Panc1 (cell line): Measurements from ENCODE around the gene NAXE. TPM values are rescaled to one million over a fixed set of nuclear protein-coding genes. Genes with fewer than 3 reads are reported as not detected.

ENCODE experiments used
- ATAC-seq: fragments of 200-7000 bp; cut with Tn5 transposase; 2 replicates; pipeline ENCODE4 v1.9.1; 2020; ENCODE audit warnings: mild to moderate bottlenecking, moderate library complexity
- BruUV-seq: library from RNA; stranded (reverse); fragments of 400-500 nt; replicated peaks from 2 replicates; lab custom pipeline; 2021; lab: Mats Ljungman, UMichigan
- CTCF ChIA-PET: fragments of 300-600 bp; sonication (Branson Sonifier 250); formaldehyde crosslinking; loops from one replicate; lab custom pipeline; 2022; ENCODE audit warnings: antibody characterized with exemption; lab: Charles Lee
- POLR2A ChIA-PET: fragments of 300-600 bp; sonication (Branson Sonifier 250); formaldehyde crosslinking; loops from one replicate; lab custom pipeline; 2022; ENCODE audit warnings: antibody characterized with exemption; lab: Charles Lee
- DNase-seq: peaks from one replicate; pipeline ENCODE4 v3.0.0-alpha.2; 2010; ENCODE audit warnings: low read depth, low spot score
- H3K27ac ChIP-seq: 2 replicates; pipeline ENCODE4 v1.5.1; 2011; ENCODE audit warnings: mild to moderate bottlenecking, low read length, inconsistent platforms
- H3K27me3 ChIP-seq: fragments of 200-500 bp; sonication (Bioruptor generic); 2 replicates; pipeline ENCODE4 v1.6.0; 2014; ENCODE audit warnings: low read length, inconsistent platforms; ENCODE audit not compliant: control insufficient read depth, insufficient read depth
- H3K36me3 ChIP-seq: fragments of 200-500 bp; sonication (Bioruptor generic); 2 replicates; pipeline ENCODE4 v1.5.1; 2014; ENCODE audit warnings: inconsistent platforms, mild to moderate bottlenecking, low read length, moderate library complexity; ENCODE audit not compliant: control insufficient read depth, insufficient read depth
- H3K4me1 ChIP-seq: 2 replicates; pipeline ENCODE4 v1.5.1; 2011; ENCODE audit warnings: inconsistent platforms, mild to moderate bottlenecking, low read length, moderate library complexity; ENCODE audit not compliant: control insufficient read depth, insufficient read depth
- H3K4me3 ChIP-seq, 2 experiments: 2 replicates each; pipeline ENCODE4 v1.5.1; 2011 to 2012; ENCODE audit warnings: low read depth in 2 of 2, low read length in 2 of 2, mild to moderate bottlenecking in 2 of 2, inconsistent platforms in 1 of 2, moderate library complexity in 1 of 2
- H3K9me3 ChIP-seq: fragments of 200-500 bp; sonication (Bioruptor generic); 2 replicates; pipeline ENCODE4 v1.5.1; 2014; ENCODE audit warnings: low read depth, mild to moderate bottlenecking, inconsistent platforms, low read length, moderate library complexity; ENCODE audit not compliant: control insufficient read depth, insufficient read depth
- POLR2AphosphoS5 ChIP-seq: IDR thresholded peaks from 2 replicates; pipeline ENCODE4 v1.6.1; 2012; ENCODE audit warnings: mild to moderate bottlenecking, low read depth, low read length, moderate library complexity
- SIN3A ChIP-seq: IDR thresholded peaks from 2 replicates; pipeline ENCODE4 v1.6.1; 2012; ENCODE audit warnings: low read depth, mild to moderate bottlenecking, low read length, moderate library complexity, borderline replicate concordance; ENCODE audit not compliant: insufficient read depth
- TCF7L2 ChIP-seq: IDR thresholded peaks from 2 replicates; pipeline ENCODE4 v1.6.1; 2011; ENCODE audit warnings: mild to moderate bottlenecking, low read depth, low read length, inconsistent platforms
- in situ Hi-C: cut with HindIII; loops from 2 replicates; pipeline ENCODE4 v1.10.0; 2016; ENCODE audit warnings: low sequenced_read_pairs, low pct_unique_long_range_greater_than_20kb
- intact Hi-C: fragments of 100-400 bp; cut with micrococcal nuclease; formaldehyde crosslinking; loops from one replicate; pipeline ENCODE4 v1.10.0; 2022; ENCODE audit not compliant: unreplicated experiment
- total RNA-seq: library from RNA; stranded (reverse); gene quantifications from one replicate; pipeline ENCODE4 v1.2.1, GENCODE V29; 2021; ENCODE audit not compliant: unreplicated experiment
- TF ChIP-seq, protein P1 (sequence below): fragments of 450-650 bp; IDR thresholded peaks from 2 replicates; pipeline ENCODE4 v1.5.1; 2017; ENCODE audit warnings: mild to moderate bottlenecking
- TF ChIP-seq, protein P2 (sequence below), 2 experiments: IDR thresholded peaks; 2 replicates each; pipeline ENCODE4 v1.6.1; 2011 to 2012; ENCODE audit warnings: low read depth in 2 of 2, control low read depth in 1 of 2, low read length in 1 of 2, mild to moderate bottlenecking in 1 of 2, moderate library complexity in 1 of 2; ENCODE audit not compliant: insufficient read depth in 1 of 2

Gene NAXE
- total RNA-seq, 1 experiment from 2014 or later, result 211 TPM

DNA sequence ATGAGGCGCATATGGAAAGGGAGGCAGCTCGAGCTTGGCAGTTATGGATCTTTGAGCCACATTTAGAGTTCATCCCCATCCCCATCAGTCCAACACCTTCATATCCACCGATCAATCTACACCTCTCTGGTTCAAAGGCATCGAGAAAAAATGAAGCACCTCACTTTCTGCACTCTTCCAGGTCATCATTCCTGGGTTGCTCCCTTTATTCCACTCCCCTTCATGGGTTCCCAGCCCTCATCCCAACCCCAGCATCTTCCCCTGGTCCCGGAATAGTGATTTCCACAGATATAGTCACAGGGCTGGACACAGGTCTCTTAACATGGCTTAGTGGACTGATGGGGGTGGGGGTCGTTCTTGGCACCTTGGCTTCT is 28.0 kb downstream of the NAXE start:
- Histone ChIP-seq H3K36me3 (no peaks in the 10 kb centered on the region), H3K27ac (no peak overlapping the region), H3K4me1 (peaks cover 4% of the 10 kb centered on the region), H3K27me3 (no peaks in the 10 kb centered on the region), H3K9me3 (no peaks in the 10 kb centered on the region), H3K4me3 (no peak overlapping the region)
- TF ChIP-seq TCF7L2, result no peak
- TF ChIP-seq, protein P1, sequence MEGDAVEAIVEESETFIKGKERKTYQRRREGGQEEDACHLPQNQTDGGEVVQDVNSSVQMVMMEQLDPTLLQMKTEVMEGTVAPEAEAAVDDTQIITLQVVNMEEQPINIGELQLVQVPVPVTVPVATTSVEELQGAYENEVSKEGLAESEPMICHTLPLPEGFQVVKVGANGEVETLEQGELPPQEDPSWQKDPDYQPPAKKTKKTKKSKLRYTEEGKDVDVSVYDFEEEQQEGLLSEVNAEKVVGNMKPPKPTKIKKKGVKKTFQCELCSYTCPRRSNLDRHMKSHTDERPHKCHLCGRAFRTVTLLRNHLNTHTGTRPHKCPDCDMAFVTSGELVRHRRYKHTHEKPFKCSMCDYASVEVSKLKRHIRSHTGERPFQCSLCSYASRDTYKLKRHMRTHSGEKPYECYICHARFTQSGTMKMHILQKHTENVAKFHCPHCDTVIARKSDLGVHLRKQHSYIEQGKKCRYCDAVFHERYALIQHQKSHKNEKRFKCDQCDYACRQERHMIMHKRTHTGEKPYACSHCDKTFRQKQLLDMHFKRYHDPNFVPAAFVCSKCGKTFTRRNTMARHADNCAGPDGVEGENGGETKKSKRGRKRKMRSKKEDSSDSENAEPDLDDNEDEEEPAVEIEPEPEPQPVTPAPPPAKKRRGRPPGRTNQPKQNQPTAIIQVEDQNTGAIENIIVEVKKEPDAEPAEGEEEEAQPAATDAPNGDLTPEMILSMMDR, result peak; percentile 35
- no peak for TF ChIP-seq SIN3A
- no TSS peak for BruUV-seq
- in situ Hi-C loops, result no loop called here
- intact Hi-C loops, result no loop called here
- ATAC-seq (no peak), DNase-seq (no peak)
- ChIA-PET POLR2A (interaction anchor here (0.6 kb wide), 1 partner anchor 115 kb away, joined by 3 read pairs; no protein-coding TSS in a partner anchor), CTCF (interaction anchor here (1.3 kb wide), 1 partner anchor 38 kb away, joined by 5 read pairs; no protein-coding TSS in a partner anchor)

DNA sequence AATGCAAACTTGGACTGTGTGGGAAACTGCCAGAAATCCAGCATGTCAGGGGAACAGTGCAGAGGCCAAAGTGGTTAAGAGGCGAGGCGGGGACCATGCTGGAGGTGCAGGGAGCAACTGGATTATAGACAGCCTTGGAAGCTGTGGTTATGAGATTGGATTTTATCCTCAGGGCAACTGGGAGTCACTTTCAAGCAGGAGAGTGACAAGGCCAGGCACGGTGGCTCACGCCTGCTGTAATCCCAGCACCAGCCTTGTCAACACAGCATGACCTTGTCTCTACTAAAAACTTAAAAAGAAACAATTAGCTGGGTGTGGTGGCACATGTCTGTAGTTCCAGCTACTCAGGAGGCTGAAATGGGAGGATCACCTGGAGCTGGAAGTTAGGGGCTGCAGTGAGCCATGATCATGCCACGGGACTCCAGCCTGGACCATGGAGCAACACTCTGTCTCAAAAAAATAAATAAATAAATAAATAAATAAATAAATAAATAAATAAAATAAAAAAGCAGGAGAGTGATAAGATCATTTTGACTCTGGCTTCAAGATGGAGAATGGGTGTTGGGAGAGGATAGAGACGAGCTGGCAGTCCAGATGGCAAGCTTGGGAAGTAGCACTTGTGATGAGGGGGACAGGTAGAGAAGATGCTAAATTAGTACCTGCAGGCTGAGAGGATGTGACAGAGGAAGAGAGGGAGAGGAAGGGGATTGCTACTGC is 31.2 kb downstream of the NAXE start:
- BruUV-seq, result no TSS peak
- in situ Hi-C loops, result no loop called here

More for the DNA sequence above, 31.2 kb downstream of the NAXE start:
- TF ChIP-seq, protein P2, sequence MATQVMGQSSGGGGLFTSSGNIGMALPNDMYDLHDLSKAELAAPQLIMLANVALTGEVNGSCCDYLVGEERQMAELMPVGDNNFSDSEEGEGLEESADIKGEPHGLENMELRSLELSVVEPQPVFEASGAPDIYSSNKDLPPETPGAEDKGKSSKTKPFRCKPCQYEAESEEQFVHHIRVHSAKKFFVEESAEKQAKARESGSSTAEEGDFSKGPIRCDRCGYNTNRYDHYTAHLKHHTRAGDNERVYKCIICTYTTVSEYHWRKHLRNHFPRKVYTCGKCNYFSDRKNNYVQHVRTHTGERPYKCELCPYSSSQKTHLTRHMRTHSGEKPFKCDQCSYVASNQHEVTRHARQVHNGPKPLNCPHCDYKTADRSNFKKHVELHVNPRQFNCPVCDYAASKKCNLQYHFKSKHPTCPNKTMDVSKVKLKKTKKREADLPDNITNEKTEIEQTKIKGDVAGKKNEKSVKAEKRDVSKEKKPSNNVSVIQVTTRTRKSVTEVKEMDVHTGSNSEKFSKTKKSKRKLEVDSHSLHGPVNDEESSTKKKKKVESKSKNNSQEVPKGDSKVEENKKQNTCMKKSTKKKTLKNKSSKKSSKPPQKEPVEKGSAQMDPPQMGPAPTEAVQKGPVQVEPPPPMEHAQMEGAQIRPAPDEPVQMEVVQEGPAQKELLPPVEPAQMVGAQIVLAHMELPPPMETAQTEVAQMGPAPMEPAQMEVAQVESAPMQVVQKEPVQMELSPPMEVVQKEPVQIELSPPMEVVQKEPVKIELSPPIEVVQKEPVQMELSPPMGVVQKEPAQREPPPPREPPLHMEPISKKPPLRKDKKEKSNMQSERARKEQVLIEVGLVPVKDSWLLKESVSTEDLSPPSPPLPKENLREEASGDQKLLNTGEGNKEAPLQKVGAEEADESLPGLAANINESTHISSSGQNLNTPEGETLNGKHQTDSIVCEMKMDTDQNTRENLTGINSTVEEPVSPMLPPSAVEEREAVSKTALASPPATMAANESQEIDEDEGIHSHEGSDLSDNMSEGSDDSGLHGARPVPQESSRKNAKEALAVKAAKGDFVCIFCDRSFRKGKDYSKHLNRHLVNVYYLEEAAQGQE (IDR thresholded peaks at IDR 0.05; ENCODE audit: insufficient read depth in 1 of 2, low read depth in 2 of 2, low read length in 1 of 2), result no peak
- no peak for TF ChIP-seq SIN3A
- TF ChIP-seq POLR2AphosphoS5, result no peak
- no peak for TF ChIP-seq TCF7L2
- TF ChIP-seq, protein P1, result no peak
- Histone ChIP-seq H3K4me3 (no peak overlapping the region), H3K27ac (no peak overlapping the region), H3K4me1 (peaks cover 4% of the 10 kb centered on the region), H3K9me3 (no peaks in the 10 kb centered on the region), H3K27me3 (peaks cover 2% of the 10 kb centered on the region; the same call in 1 of the 2 replicates), H3K36me3 (no peaks in the 10 kb centered on the region)
- CTCF ChIA-PET, result interaction anchor here (1.0 to 2.0 kb wide), 2 partner anchors 38 to 83 kb away, joined by 3 to 16 read pairs; no protein-coding TSS in a partner anchor
- intact Hi-C loops, result no loop called here
- POLR2A ChIA-PET, result interaction anchor here (0.7 kb wide), 1 partner anchor 28 kb away, joined by 3 read pairs; no protein-coding TSS in a partner anchor
- DNase-seq, result no peak
- ATAC-seq, result no peak
